ENCODE results near the gene NR6A1. TPM values are rescaled to one million over a fixed set of nuclear protein-coding genes. Genes with fewer than 3 reads are reported as not detected.

The NR6A1 gene
- total and polyA plus RNA-seq, 2 experiments from 2014 or later, result 44.2 to 139 TPM

DNA sequence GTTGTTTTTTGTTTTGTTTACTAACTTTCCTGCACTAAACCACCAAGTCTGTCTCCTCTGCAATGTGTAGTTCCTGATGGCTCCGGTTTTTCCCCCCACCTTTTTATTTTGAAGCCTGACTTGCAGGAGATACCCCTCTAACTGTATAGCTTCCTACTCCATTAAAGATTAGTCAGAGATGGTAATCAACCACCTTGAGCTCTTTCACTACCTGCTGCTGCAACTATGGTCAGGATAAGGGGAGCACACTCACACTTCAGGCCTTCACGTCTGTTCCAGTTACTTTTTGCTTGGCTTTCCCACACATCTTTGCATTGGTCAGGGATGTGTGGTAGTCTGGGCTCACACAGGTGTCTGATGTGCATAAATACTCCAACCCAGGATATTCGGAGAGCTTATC is 63.4 kb downstream of the NR6A1 start:
- TF ChIP-seq JUNB (IDR thresholded peaks at IDR 0.05; ENCODE audit: unreplicated experiment), result no peak
- TF ChIP-seq NANOG (IDR thresholded peaks at IDR 0.05; ENCODE audit: borderline replicate concordance), result no peak
- TF ChIP-seq STAT1 (IDR thresholded peaks at IDR 0.05; ENCODE audit: unreplicated experiment), result no peak
- TF ChIP-seq, protein P1, sequence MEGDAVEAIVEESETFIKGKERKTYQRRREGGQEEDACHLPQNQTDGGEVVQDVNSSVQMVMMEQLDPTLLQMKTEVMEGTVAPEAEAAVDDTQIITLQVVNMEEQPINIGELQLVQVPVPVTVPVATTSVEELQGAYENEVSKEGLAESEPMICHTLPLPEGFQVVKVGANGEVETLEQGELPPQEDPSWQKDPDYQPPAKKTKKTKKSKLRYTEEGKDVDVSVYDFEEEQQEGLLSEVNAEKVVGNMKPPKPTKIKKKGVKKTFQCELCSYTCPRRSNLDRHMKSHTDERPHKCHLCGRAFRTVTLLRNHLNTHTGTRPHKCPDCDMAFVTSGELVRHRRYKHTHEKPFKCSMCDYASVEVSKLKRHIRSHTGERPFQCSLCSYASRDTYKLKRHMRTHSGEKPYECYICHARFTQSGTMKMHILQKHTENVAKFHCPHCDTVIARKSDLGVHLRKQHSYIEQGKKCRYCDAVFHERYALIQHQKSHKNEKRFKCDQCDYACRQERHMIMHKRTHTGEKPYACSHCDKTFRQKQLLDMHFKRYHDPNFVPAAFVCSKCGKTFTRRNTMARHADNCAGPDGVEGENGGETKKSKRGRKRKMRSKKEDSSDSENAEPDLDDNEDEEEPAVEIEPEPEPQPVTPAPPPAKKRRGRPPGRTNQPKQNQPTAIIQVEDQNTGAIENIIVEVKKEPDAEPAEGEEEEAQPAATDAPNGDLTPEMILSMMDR (conservative IDR thresholded peaks at IDR 0.05; ENCODE audit: low read depth in 2 of 2), result no peak
- no peak for TF ChIP-seq POLR2AphosphoS5 (IDR thresholded peaks at IDR 0.05; ENCODE audit: low read depth)
- TF ChIP-seq, protein P2, sequence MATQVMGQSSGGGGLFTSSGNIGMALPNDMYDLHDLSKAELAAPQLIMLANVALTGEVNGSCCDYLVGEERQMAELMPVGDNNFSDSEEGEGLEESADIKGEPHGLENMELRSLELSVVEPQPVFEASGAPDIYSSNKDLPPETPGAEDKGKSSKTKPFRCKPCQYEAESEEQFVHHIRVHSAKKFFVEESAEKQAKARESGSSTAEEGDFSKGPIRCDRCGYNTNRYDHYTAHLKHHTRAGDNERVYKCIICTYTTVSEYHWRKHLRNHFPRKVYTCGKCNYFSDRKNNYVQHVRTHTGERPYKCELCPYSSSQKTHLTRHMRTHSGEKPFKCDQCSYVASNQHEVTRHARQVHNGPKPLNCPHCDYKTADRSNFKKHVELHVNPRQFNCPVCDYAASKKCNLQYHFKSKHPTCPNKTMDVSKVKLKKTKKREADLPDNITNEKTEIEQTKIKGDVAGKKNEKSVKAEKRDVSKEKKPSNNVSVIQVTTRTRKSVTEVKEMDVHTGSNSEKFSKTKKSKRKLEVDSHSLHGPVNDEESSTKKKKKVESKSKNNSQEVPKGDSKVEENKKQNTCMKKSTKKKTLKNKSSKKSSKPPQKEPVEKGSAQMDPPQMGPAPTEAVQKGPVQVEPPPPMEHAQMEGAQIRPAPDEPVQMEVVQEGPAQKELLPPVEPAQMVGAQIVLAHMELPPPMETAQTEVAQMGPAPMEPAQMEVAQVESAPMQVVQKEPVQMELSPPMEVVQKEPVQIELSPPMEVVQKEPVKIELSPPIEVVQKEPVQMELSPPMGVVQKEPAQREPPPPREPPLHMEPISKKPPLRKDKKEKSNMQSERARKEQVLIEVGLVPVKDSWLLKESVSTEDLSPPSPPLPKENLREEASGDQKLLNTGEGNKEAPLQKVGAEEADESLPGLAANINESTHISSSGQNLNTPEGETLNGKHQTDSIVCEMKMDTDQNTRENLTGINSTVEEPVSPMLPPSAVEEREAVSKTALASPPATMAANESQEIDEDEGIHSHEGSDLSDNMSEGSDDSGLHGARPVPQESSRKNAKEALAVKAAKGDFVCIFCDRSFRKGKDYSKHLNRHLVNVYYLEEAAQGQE (IDR thresholded peaks at IDR 0.05; ENCODE audit: unreplicated experiment), result no peak
- TF ChIP-seq CREB1 (CRISPR knock-in tag; IDR thresholded peaks at IDR 0.05; ENCODE audit: low read depth), result no peak
- TF ChIP-seq, protein P3, sequence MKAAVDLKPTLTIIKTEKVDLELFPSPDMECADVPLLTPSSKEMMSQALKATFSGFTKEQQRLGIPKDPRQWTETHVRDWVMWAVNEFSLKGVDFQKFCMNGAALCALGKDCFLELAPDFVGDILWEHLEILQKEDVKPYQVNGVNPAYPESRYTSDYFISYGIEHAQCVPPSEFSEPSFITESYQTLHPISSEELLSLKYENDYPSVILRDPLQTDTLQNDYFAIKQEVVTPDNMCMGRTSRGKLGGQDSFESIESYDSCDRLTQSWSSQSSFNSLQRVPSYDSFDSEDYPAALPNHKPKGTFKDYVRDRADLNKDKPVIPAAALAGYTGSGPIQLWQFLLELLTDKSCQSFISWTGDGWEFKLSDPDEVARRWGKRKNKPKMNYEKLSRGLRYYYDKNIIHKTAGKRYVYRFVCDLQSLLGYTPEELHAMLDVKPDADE (IDR thresholded peaks at IDR 0.05), result no peak
- TF ChIP-seq, protein P4, sequence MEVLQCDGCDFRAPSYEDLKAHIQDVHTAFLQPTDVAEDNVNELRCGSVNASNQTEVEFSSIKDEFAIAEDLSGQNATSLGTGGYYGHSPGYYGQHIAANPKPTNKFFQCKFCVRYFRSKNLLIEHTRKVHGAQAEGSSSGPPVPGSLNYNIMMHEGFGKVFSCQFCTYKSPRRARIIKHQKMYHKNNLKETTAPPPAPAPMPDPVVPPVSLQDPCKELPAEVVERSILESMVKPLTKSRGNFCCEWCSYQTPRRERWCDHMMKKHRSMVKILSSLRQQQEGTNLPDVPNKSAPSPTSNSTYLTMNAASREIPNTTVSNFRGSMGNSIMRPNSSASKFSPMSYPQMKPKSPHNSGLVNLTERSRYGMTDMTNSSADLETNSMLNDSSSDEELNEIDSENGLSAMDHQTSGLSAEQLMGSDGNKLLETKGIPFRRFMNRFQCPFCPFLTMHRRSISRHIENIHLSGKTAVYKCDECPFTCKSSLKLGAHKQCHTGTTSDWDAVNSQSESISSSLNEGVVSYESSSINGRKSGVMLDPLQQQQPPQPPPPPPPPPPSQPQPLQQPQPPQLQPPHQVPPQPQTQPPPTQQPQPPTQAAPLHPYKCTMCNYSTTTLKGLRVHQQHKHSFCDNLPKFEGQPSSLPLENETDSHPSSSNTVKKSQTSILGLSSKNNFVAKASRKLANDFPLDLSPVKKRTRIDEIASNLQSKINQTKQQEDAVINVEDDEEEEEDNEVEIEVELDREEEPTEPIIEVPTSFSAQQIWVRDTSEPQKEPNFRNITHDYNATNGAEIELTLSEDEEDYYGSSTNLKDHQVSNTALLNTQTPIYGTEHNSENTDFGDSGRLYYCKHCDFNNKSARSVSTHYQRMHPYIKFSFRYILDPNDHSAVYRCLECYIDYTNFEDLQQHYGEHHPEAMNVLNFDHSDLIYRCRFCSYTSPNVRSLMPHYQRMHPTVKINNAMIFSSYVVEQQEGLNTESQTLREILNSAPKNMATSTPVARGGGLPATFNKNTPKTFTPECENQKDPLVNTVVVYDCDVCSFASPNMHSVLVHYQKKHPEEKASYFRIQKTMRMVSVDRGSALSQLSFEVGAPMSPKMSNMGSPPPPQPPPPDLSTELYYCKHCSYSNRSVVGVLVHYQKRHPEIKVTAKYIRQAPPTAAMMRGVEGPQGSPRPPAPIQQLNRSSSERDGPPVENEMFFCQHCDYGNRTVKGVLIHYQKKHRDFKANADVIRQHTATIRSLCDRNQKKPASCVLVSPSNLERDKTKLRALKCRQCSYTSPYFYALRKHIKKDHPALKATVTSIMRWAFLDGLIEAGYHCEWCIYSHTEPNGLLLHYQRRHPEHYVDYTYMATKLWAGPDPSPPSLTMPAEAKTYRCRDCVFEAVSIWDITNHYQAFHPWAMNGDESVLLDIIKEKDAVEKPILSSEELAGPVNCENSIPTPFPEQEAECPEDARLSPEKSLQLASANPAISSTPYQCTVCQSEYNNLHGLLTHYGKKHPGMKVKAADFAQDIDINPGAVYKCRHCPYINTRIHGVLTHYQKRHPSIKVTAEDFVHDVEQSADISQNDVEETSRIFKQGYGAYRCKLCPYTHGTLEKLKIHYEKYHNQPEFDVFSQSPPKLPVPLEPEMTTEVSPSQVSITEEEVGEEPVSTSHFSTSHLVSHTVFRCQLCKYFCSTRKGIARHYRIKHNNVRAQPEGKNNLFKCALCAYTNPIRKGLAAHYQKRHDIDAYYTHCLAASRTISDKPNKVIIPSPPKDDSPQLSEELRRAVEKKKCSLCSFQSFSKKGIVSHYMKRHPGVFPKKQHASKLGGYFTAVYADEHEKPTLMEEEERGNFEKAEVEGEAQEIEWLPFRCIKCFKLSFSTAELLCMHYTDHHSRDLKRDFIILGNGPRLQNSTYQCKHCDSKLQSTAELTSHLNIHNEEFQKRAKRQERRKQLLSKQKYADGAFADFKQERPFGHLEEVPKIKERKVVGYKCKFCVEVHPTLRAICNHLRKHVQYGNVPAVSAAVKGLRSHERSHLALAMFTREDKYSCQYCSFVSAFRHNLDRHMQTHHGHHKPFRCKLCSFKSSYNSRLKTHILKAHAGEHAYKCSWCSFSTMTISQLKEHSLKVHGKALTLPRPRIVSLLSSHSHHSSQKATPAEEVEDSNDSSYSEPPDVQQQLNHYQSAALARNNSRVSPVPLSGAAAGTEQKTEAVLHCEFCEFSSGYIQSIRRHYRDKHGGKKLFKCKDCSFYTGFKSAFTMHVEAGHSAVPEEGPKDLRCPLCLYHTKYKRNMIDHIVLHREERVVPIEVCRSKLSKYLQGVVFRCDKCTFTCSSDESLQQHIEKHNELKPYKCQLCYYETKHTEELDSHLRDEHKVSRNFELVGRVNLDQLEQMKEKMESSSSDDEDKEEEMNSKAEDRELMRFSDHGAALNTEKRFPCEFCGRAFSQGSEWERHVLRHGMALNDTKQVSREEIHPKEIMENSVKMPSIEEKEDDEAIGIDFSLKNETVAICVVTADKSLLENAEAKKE (CRISPR knock-in tag; IDR thresholded peaks at IDR 0.05), result no peak
- no peak for TF ChIP-seq EZH2 (IDR thresholded peaks at IDR 0.05; ENCODE audit: low read depth, unreplicated experiment)
- no peak for TF ChIP-seq ZNF114 (CRISPR knock-in tag; IDR thresholded peaks at IDR 0.05)
- TF ChIP-seq ZNF331 (CRISPR knock-in tag; IDR thresholded peaks at IDR 0.05; ENCODE audit: low read depth), result no peak
- no peak for TF ChIP-seq EZH2phosphoT487 (IDR thresholded peaks at IDR 0.05; ENCODE audit: unreplicated experiment)
- H3K27ac Mint-ChIP-seq, result peak overlapping the region; percentile 57
- peaks cover 40% of the 10 kb centered on the region for H3K79me2 ChIP-seq (replicated peaks; ENCODE audit: insufficient read depth)
- H3K9me2 ChIP-seq (ENCODE audit: insufficient read depth), result no peaks in the 10 kb centered on the region
- no peak overlapping the region for H2AFZ ChIP-seq
- H3K4me1 ChIP-seq (ENCODE audit: insufficient read depth), result no peaks in the 10 kb centered on the region
- H4K20me1 ChIP-seq (replicated peaks; ENCODE audit: insufficient read depth), result peaks cover 6% of the 10 kb centered on the region
- H3K4me2 ChIP-seq, result no peak overlapping the region
- H3K4me3 Mint-ChIP-seq, result no peak overlapping the region
- peaks cover 24% of the 10 kb centered on the region for H3K36me3 Mint-ChIP-seq (ENCODE audit: low read depth)
- no peaks in the 10 kb centered on the region for H3F3A ChIP-seq (replicated peaks; ENCODE audit: low read depth)
- H3K9me3 Mint-ChIP-seq, result peaks cover 4% of the 10 kb centered on the region; the same call in 1 of the 3 replicates
- DNase-seq (ENCODE audit: low spot score) (no peak), ATAC-seq (no peak)
- H3K4me3 ChIP-seq, result no peak overlapping the region
- peaks cover 14% of the 10 kb centered on the region for H3K27me3 Mint-ChIP-seq (ENCODE audit: insufficient read depth, low read depth, poor library complexity)
- no peaks in the 10 kb centered on the region for H3K36me3 ChIP-seq (ENCODE audit: insufficient read depth)
- H3K4me1 Mint-ChIP-seq, result peaks cover 37% of the 10 kb centered on the region
- H3K27me3 ChIP-seq (ENCODE audit: insufficient read depth), result no peaks in the 10 kb centered on the region
- H3K27ac ChIP-seq (ENCODE audit: low read depth), result 0 out of 2 replicates have a peak overlapping the region, but pooled peaks have one; percentile 22
